Stimulated activated CD8-positive, alpha-beta memory T cell treated with anti-CD3 and anti-CD28 coated beads, Interleukin-15, amount 100 ng/mL, for 1 hour (primary cell): Measurements from ENCODE around the gene EDEM2.
"Not testable (repeated sequence)": the region's sequence is repeated elsewhere in the genome, so short reads cannot be mapped to it uniquely, and the experiment has no call there.

ENCODE experiments used
- DNase-seq: peaks from one replicate; pipeline ENCODE4 v3.0.0-alpha.2; 2020; ENCODE audit warnings: low read depth

EDEM2 gene

GRCh38 chr20:35171438-35171752, 24.3 kb upstream of the EDEM2 start:
- no peak for DNase-seq

DNA sequence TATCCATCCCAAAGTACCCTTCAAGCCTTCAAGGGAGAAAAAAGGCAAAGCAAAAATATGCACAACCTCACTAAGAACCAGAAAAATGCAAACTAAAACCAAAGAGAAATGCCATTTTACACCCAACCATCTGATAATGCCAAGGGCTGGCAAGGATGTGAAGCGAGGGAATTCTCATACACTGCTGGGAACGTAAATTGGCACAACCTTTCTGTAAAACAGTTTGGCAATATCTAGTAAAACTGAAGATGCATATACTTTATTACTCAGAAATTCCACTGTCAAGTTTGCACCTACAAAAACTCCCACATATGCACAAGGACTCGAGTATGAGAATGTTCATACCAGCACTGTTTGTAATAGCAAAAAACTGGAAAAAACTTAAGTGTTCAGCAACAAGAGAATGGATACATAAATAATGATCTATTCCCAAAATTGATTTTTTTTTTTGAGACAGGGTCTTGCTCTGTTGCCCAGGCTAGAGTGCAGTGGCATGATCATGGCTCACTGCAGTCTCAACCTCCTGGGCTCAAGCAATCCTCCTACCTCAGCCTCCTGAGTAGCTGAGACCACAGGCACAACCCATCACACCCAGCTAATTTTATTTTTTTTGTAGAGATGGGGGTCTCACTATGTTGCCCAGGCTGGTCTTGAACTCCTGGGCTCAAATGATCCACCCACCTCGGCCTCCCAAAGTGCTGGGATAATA, 21.7 kb upstream of the EDEM2 start:
- DNase-seq: not testable (repeated sequence)

GRCh38 chr20:35167787-35168186, 20.7 kb upstream of the EDEM2 start:
- DNase-seq: no peak

- DNase-seq: no peak
These were observed 19.2 kb upstream of the EDEM2 start for GRCh38 chr20:35166242-35166830.

- DNase-seq: no peak
These were observed 18.4 kb upstream of the EDEM2 start for GRCh38 chr20:35165221-35166185.

- not testable (repeated sequence) for DNase-seq
These were observed 17.4 kb upstream of the EDEM2 start for GRCh38 chr20:35164531-35164930.

DNA sequence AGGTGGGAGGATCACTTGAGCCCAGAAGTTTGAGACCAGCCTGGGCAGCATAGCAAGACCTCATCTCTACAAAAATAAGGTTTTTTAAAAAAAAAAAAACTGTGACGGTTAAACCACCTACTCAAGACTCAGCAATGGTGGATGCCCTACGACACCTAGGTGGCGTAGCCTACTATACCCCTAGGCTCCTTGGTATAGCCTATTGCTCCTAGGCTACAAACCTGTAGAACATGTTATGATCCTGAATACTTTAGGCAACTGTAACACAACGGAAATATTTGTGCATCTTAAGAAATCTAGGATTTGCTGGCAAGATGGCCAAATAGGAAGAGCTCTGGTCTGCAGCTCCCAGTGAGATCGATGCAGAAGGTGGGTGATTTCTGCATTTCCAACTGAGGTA, 13.2 kb upstream of the EDEM2 start:
- not testable (repeated sequence) for DNase-seq

DNA sequence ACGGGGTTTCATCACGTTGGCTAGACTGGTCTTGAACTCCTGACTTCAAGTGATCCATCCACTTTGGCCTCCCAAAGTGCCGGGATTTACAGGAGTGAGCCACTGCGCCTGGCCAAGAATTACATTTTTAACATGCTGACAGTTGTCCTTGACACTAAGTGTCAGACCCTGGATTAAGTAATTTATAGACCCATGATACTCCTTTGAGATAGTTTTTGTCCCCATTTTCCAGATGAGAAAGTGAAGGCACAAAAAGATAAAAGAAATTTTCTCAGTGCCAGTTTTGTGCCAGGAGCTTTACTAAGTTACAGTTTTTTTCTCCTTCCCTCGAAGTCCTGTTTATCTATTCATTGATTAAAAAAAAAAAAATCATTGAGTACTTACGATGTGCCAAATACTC, 9.8 kb upstream of the EDEM2 start:
- DNase-seq: no peak

DNA sequence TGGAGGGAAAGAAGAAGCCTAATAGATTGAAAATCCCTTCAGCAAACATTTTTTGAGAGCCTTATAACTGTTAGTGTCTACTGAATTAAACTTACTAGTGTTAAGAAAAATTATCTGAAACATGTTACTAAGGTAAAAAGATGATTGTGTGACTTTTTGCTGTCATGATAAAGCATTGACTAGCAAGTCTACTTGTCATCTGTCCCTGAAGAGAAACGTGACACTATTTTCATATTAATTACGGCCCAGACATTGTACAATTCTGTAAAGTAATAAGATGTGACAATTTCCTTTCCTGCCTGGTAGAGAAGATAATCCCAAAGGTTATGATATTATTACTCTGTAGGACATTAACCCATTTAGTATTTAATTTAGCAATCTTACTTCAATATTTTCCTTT, 8.8 kb upstream of the EDEM2 start:
- DNase-seq: no peak

GRCh38 chr20:35151736-35152135, 4.6 kb upstream of the EDEM2 start:
- DNase-seq: no peak

GRCh38 chr20:35150846-35151579, 3.9 kb upstream of the EDEM2 start:
- no peak for DNase-seq

DNA sequence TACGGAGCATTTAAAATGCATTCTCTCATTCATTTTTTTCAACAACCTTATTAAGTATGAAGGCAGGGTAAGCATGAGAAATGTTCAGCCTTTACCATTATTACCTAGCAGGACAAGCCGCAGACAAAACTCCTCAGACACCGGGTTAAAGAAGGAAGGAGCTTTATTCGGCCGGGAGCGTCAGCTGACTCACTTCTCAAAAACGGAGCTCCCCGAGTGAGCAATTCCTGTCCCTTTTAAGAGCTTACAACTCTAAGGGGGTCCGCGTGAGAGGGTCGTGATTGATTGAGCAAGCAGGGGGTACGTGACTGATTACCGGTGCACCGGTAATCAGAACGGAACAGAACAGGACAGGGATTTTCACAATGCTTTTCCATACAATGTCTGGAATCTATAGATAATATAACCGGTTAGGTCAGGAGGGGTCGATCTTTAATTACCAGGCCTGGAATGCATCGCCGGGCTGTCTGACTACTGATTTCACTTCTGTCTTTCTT, 487 bp upstream of the EDEM2 start:
- DNase-seq: not testable (repeated sequence)

- no peak for DNase-seq
These were observed 727 bp downstream of the EDEM2 start for GRCh38 chr20:35146299-35146919.

DNA sequence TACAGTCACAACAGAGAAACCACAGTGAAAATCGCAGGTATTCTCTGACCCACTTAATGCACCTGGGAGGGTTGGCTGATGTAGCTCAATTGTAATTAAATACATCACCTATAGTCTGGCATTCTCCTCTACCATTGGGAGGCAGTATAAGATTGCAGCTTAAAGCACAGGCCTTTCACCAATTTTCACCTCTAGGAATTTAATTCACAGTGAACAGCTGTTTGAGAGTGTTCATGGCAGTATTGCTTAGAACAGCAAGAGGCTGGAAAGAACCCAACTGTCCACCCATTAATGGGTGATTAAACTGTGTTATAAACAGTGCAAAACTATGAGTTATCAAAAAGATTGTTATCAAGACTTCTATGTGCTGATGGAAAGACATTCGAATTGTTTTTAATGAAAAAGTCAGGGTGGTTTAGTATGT, 2.0 kb downstream of the EDEM2 start:
- DNase-seq: no peak

GRCh38 chr20:35144694-35145093, 2.4 kb downstream of the EDEM2 start:
- DNase-seq: no peak

GRCh38 chr20:35135867-35136586, 11.1 kb downstream of the EDEM2 start:
- no peak for DNase-seq

DNA sequence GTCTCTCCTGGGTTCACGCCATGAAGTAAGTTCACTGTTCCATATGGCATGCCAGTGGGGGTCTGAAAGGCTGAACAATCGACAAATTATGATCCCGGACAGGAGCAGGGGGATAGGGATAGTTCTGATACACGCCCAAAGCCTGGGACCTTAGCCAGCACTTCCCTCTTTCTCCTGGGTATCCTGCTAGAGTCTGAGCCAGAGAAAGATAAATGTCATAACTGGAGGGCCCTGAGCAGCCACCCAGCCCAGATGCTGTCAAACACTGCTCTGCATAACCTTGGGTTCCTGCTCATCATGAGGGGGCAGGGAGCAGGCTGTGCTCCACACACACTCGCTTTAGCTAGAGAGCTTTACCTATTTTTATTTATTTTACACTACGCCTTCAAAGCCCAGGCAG, 12.3 kb downstream of the EDEM2 start:
- no peak for DNase-seq

DNA sequence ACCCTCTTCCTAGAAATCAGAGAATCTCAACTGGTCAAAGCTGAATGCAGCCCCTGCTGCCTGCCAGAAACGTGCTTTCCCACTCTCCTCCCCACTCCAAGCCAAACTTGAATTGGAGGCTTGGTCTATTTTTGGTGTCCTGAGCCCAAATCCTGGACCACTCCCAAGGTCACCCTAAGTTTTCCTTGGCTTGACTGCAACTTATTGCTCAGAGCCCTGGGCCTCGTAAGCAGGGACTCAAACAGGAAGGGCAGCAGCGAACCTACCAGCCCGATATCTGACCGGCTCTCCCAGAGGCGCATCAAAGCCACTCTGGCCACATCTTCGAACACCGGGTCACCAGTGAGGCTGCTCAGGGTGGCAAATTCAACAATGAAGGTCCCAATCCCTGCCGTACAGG, 12.7 kb downstream of the EDEM2 start:
- no peak for DNase-seq

GRCh38 chr20:35133735-35134134, 13.4 kb downstream of the EDEM2 start:
- DNase-seq: no peak

DNA sequence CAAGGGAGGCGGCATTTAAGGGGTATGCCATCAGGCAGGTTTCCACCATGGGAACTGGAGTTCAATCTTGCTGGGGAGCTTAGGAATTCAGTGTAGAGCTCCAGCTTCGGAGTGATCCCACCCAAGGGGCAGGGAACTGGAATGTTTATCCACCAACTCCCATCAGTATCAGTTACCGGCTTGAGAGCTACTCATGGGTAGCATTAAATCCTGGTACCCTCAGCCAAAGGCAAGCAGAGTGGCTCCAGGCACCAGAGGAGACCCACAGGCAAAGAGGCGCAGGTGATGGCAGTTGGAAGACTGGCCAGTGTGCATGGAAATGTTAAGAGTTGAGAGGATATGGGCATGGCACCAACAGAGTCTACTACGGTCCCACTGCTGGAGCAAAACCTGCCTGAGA, 14.1 kb downstream of the EDEM2 start:
- no peak for DNase-seq

DNA sequence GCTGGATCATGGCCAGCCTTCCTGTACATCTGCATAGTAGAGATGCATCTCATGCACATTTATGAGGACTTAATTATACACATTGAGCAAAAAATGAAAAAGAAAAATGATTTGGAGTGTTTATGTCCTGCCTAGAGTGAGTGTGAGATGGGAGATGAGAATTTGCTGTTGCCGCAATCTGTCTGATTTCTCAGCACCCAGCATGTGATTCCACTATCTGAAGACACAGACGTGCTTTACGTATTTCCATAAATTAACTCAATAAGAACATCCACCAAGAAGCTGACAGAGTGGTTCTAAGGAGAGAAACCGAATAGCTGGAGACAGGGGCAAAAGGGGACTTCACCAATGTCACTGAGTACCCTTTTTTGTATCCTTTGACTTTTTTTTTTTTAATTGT, 15.2 kb downstream of the EDEM2 start:
- DNase-seq: no peak
